OCI-LY1 (cell line): ENCODE results near the gene UACA.

Source experiments
- CTCF ChIP-seq: fragments of 200-600 bp; sonication (generic), shearing (Covaris generic); IDR thresholded peaks from 2 replicates; pipeline ENCODE4 v1.5.1; 2017; ENCODE audit warnings: mild to moderate bottlenecking, antibody characterized with exemption, low read length, moderate library complexity, mixed read lengths
- EZH2 ChIP-seq: fragments of 200-600 bp; sonication (generic), shearing (Covaris generic); IDR thresholded peaks from 2 replicates; pipeline ENCODE4 v1.8.0; 2017; ENCODE audit warnings: borderline replicate concordance, mixed run types, mild to moderate bottlenecking, antibody characterized with exemption, low read length, moderate library complexity, mixed read lengths

DNA sequence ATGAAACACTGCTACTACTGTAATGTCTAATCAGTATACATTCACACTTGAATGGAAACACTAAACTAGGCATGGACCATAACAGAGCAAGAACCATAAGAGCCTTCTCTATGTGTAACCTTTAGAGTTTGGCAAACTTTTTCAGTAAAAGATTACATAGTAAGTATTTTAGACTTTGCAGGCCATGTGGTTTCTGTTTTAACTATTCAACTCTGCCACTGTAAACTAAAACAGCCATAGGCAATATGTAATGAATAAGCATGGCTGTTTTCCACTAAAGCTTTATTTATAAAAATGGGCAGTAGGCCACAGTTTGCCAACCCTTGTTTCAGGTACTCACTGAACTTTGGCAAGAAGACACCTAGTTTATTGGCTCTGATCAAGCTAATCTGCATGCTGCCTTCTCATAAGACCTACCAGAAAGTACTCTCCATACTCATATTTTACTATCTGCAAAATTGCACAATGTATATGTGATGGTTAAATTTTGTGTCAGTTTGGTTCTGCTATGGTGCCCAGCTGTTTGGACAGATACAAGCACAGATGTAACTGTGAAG lies 46.0 kb downstream of the UACA start:
- no peak for TF ChIP-seq CTCF
- no peak for TF ChIP-seq EZH2
